Subcutaneous adipose tissue (tissue), 4 donors: ENCODE measurements around the gene TEX38. TPM values are rescaled to one million over a fixed set of nuclear protein-coding genes. Genes with fewer than 3 reads are reported as not detected.

Experiments used
- total RNA-seq, 4 donors: library from RNA; depleted of rRNA; stranded (reverse); fragments of >200 nt; gene quantifications; one replicate each; pipeline ENCODE4 v1.1.0, GENCODE V29; 2016
- TF ChIP-seq, protein P1 (sequence below): fragments of 450-650 bp; IDR thresholded peaks from one replicate; pipeline ENCODE4 v1.5.1; 2016; ENCODE audit warnings: low read depth, mild to moderate bottlenecking, control low read depth, antibody characterized with exemption, moderate library complexity

Gene TEX38
- total RNA-seq, 4 donors from 2014 or later = not detected

DNA sequence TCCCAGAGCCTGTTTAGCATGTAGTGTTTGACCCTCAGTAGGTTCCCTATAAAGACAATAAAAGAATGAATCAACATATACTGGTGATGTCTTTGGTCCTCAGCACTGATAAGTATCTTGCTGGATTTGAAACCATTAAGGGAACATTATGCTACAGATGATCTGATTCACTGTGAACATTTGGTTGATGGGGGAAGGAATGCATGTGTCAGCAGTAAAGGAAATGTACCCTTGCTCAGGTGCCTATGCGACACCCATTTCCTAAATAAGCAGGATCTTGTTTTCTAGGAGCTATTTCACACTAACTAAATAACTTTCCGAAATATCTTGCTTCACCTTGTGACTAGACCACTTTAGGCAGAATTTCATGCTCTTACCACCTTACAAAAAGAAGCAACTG, 13.0 kb downstream of the TEX38 start:
- TF ChIP-seq, protein P1, sequence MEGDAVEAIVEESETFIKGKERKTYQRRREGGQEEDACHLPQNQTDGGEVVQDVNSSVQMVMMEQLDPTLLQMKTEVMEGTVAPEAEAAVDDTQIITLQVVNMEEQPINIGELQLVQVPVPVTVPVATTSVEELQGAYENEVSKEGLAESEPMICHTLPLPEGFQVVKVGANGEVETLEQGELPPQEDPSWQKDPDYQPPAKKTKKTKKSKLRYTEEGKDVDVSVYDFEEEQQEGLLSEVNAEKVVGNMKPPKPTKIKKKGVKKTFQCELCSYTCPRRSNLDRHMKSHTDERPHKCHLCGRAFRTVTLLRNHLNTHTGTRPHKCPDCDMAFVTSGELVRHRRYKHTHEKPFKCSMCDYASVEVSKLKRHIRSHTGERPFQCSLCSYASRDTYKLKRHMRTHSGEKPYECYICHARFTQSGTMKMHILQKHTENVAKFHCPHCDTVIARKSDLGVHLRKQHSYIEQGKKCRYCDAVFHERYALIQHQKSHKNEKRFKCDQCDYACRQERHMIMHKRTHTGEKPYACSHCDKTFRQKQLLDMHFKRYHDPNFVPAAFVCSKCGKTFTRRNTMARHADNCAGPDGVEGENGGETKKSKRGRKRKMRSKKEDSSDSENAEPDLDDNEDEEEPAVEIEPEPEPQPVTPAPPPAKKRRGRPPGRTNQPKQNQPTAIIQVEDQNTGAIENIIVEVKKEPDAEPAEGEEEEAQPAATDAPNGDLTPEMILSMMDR = no peak

DNA sequence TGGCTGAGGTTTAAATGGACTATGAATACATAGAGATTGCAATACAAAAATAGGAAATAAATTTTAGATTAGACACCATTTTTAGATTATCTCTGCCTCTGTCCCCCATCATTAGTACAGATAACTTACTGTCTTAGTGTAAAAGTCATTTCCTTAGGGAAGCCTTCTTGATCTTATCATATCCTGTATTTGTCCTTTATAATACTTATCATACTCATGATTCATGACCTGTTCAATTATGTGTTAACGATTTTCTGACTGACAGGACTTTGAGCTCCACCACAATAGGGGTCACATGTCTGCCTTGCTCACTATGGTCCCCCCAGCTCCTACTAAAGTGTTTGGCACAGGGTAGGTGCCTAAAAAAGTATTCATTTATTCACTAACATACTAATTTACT, 14.6 kb downstream of the TEX38 start:
- TF ChIP-seq, protein P1 = no peak

DNA sequence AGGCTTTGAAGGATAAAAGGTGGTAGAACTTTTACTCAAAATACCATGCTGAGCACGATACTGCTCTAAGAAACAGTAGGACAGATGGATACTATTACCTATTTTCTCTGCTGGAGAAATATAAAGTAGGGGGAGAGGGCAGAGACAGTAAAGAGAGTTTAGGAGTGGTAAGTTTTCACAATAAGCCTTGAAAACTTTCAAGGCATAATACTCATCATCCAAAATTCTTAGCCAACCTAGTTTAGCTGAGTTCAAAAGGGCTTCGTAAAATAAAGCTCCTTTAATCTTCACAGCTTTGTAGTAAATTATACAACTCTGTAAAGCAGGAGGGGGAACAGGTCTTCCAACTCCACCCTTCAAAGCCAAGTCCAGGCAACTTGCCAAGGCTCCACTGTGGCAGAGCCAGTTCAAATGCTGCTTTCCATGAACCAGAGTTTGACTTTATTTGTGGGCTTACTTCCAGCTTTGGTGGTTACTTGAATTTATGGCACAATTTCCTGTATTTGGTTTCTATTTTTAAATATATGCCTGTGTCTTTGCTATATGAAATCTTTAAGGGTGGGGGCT, 15.5 kb downstream of the TEX38 start:
- TF ChIP-seq, protein P1 = no peak

DNA sequence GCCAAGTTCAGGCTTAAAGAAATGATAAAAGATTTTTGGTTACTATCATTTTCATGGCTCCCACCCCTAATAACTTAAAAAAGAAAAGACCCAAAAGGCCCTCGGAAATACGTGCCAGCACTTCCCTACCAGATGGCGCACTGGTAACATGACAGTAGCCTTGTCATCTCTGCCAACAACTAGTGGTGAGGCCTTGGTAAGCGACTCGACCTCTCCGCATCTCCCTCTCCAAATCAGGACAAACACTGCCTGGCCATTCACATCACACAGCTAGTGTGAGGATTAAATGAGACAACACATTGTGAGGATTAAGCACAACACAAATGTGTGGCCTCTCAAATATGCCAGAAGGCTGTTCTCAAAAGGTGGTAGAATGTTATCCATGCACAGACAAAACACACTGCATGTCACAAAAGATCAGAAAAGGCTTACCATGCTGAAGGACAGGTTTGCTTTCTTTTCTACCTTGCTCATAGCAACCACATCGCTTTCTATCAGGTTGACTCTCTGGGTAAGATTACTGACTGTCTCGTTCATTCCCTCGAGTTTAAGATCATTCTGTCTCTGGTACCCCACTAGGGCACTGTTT, 16.4 kb downstream of the TEX38 start:
- TF ChIP-seq, protein P1 = no peak

DNA sequence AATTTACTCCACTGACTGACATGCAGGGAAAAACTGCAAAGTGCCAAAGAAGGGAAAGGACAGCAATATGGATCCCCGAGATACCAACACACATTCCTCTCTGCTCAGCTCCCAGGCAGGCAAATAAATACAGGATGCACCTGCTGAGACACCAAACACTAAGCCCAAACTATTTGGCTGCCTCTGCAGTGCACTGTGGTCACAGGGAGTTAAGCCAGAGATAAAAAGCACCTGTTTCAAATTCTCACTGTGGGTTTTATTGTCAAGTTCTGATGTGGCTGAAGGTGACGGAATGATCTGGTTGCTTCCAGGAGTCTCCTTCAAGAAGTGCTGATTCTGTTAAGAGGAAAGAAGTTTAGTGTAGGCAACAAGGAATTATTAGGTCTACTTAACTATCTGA, 17.7 kb downstream of the TEX38 start:
- TF ChIP-seq, protein P1 = no peak

DNA sequence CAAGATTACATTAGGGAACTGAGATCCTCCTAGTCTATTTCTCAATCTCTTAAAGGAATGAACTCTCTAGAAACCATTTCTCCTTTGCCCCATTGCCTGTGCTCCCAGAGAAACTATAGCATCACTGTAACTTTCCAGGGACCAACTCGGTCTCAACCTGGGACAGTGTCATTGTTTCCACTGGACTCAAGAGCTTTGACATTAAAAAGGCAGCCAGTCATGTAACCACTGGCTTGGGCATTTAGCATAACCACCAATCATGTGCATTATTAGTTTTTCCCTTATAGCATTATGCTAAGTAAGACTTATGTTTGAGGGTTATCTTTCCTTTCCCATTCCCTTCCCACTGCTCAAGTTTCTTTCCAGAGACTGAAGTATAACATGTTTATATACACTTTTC, 18.2 kb downstream of the TEX38 start:
- TF ChIP-seq, protein P1 = no peak

DNA sequence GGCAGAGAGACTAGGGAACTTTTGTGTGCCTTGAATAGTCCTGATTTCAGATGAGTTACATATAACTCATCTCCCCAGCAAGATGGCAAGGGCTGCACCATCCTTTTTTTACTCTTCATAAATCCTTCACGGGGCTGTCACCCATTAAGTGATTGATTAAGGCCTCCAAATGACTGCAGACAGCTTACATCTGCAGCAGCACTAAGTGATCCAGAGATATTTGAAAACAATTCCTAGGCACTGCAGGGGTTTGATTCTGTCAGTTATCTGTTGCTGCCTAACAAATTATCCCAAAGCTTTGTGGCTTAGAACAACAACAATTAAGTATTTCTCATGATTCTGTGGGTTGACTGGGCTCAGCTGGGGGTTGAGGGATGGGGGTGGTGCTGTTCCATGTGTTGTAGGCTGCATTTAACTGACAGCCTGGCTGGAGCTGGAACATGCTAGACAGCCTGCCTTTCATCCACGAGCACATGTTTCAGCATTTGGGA, 19.3 kb downstream of the TEX38 start:
- TF ChIP-seq, protein P1 = no peak
